WTC11 (cell line): ENCODE data around the gene TOM1L2. TPM values are rescaled to one million over a fixed set of nuclear protein-coding genes. Genes with fewer than 3 reads are reported as not detected.
A peak's percentile ranks its signal among the peaks of the same experiment; 100 is the strongest.

Source experiments
- ATAC-seq: fragments of 200-7000 bp; cut with Tn5 transposase; 2 replicates; pipeline ENCODE4 v1.10.0; 2021; ENCODE audit warnings: mild to moderate bottlenecking, moderate library complexity
- CTCF ChIA-PET: fragments of 300-600 bp; sonication (Branson Sonifier 250); formaldehyde crosslinking; loops from one replicate; lab custom pipeline; 2021; ENCODE audit warnings: antibody characterized with exemption; lab: Charles Lee
- POLR2A ChIA-PET: fragments of 350-600 bp; sonication (Branson Sonifier 250); formaldehyde crosslinking; loops from one replicate; lab custom pipeline; 2021; ENCODE audit warnings: antibody characterized with exemption; lab: Charles Lee
- DNase-seq: peaks from one replicate; pipeline ENCODE4 v3.0.0; 2021; ENCODE audit warnings: low spot score
- H3K27ac Mint-ChIP-seq: 2 replicates; pipeline ENCODE4 v1.8.0; 2021; ENCODE audit warnings: mixed read lengths
- H3K27me3 Mint-ChIP-seq: 2 replicates; pipeline ENCODE4 v1.8.0; 2021; ENCODE audit warnings: low read depth, mild to moderate bottlenecking, moderate library complexity, mixed read lengths
- H3K36me3 Mint-ChIP-seq: 2 replicates; pipeline ENCODE4 v1.8.0; 2021; ENCODE audit warnings: mixed read lengths
- H3K4me1 Mint-ChIP-seq: 2 replicates; pipeline ENCODE4 v1.8.0; 2022; ENCODE audit warnings: mixed read lengths
- H3K4me3 Mint-ChIP-seq: 2 replicates; pipeline ENCODE4 v1.8.0; 2021; ENCODE audit warnings: mild to moderate bottlenecking, moderate library complexity, mixed read lengths
- H3K9me3 Mint-ChIP-seq: 2 replicates; pipeline ENCODE4 v1.8.0; 2021; ENCODE audit warnings: mixed read lengths
- ESRRA ChIP-seq: sonication (generic); formaldehyde crosslinking; IDR thresholded peaks from 2 replicates; pipeline ENCODE4 v1.8.1; 2022; ENCODE audit warnings: mild to moderate bottlenecking, missing genetic modification reagents, borderline replicate concordance
- HMGA2 ChIP-seq: fragments of 250-450 bp; sonication (Bioruptor Pico); IDR thresholded peaks from 2 replicates; pipeline ENCODE4 v1.4.0; 2021; ENCODE audit warnings: mild to moderate bottlenecking, moderate library complexity
- NFE2L1 ChIP-seq: sonication (generic); formaldehyde crosslinking; IDR thresholded peaks from 2 replicates; pipeline ENCODE4 v1.8.1; 2023; ENCODE audit warnings: missing genetic modification reagents
- NR2C2 ChIP-seq: sonication (generic); formaldehyde crosslinking; IDR thresholded peaks from 2 replicates; pipeline ENCODE4 v1.8.0; 2022; ENCODE audit warnings: mild to moderate bottlenecking, missing genetic modification reagents
- TEAD4 ChIP-seq: sonication (generic); formaldehyde crosslinking; IDR thresholded peaks from 2 replicates; pipeline ENCODE4 v1.8.0; 2022; ENCODE audit warnings: mild to moderate bottlenecking, missing genetic modification reagents
- ZBTB21 ChIP-seq: sonication (generic); formaldehyde crosslinking; IDR thresholded peaks from 2 replicates; pipeline ENCODE4 v1.8.1; 2023; ENCODE audit warnings: mild to moderate bottlenecking, missing genetic modification reagents, borderline replicate concordance
- ZNF121 ChIP-seq: sonication (generic); formaldehyde crosslinking; IDR thresholded peaks from 2 replicates; pipeline ENCODE4 v1.8.0; 2023; ENCODE audit warnings: missing genetic modification reagents
- ZNF219 ChIP-seq: sonication (generic); formaldehyde crosslinking; IDR thresholded peaks from 2 replicates; pipeline ENCODE4 v1.8.0; 2023; ENCODE audit warnings: missing genetic modification reagents, mild to moderate bottlenecking, borderline replicate concordance
- ZNF317 ChIP-seq: sonication (generic); formaldehyde crosslinking; IDR thresholded peaks from 2 replicates; pipeline ENCODE4 v1.8.1; 2023; ENCODE audit warnings: low read depth, mild to moderate bottlenecking, moderate library complexity, missing genetic modification reagents, borderline replicate concordance
- ZNF396 ChIP-seq: fragments of 250-450 bp; sonication (Bioruptor Pico); IDR thresholded peaks from 2 replicates; pipeline ENCODE4 v1.8.0; 2021; ENCODE audit warnings: mild to moderate bottlenecking, moderate library complexity, borderline replicate concordance
- total RNA-seq: library from RNA; stranded (reverse); gene quantifications from 3 replicates; pipeline ENCODE4 v1.2.3, GENCODE V29; 2021
- TF ChIP-seq, protein P1 (sequence below): sonication (generic); formaldehyde crosslinking; IDR thresholded peaks from 2 replicates; pipeline ENCODE4 v1.8.1; 2022; ENCODE audit warnings: missing genetic modification reagents, borderline replicate concordance
- TF ChIP-seq, protein P2 (sequence below): fragments of 250-450 bp; sonication (Bioruptor Pico); IDR thresholded peaks from 2 replicates; pipeline ENCODE4 v1.9.0; 2021; ENCODE audit warnings: mild to moderate bottlenecking, borderline replicate concordance
- TF ChIP-seq, protein P3 (sequence below): sonication (generic); formaldehyde crosslinking; IDR thresholded peaks from 2 replicates; pipeline ENCODE4 v1.8.0; 2022; ENCODE audit warnings: mild to moderate bottlenecking, missing genetic modification reagents
- TF ChIP-seq, protein P4 (sequence below): fragments of 250-450 bp; sonication (Bioruptor Pico); IDR thresholded peaks from 2 replicates; pipeline ENCODE4 v1.9.0; 2021; ENCODE audit warnings: moderate library complexity, mild to moderate bottlenecking, inconsistent platforms, borderline replicate concordance
- TF ChIP-seq, protein P5 (sequence below): sonication (generic); formaldehyde crosslinking; IDR thresholded peaks from 2 replicates; pipeline ENCODE4 v1.8.0; 2022; ENCODE audit warnings: mild to moderate bottlenecking, missing genetic modification reagents
- TF ChIP-seq, protein P6 (sequence below): sonication (generic); formaldehyde crosslinking; IDR thresholded peaks from 2 replicates; pipeline ENCODE4 v1.8.1; 2023; ENCODE audit warnings: mild to moderate bottlenecking, missing genetic modification reagents, moderate library complexity
- TF ChIP-seq, protein P7 (sequence below): fragments of 250-450 bp; sonication (Bioruptor Pico); IDR thresholded peaks from 2 replicates; pipeline ENCODE4 v1.8.0; 2021; ENCODE audit warnings: mild to moderate bottlenecking

TOM1L2 gene
- total RNA-seq, 1 experiment from 2014 or later = 6.4 TPM

DNA sequence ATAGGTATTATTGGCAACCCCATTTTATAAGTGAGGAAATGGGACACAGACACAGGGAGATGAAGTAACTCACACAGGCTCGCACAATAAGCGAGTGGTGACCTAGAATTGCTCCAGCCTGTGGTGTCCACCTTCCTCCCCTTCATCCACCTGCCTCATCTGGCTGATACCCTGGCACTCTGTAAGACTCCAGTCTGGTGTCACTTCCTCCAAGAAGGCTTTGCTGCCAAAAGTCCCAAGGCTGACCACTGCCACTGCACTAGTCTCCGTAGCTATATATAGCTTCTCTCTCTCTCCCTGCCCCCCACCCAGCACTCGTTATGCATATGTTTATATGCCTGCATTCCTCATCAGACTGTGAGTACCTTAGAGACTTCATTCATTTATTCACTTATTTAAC lies 69.3 kb downstream of the TOM1L2 start:
- H3K27ac Mint-ChIP-seq = no peak overlapping the region
- H3K27me3 Mint-ChIP-seq = no peaks in the 10 kb centered on the region
- H3K9me3 Mint-ChIP-seq = no peaks in the 10 kb centered on the region
- no peaks in the 10 kb centered on the region for H3K36me3 Mint-ChIP-seq
- H3K4me1 Mint-ChIP-seq = peaks cover 20% of the 10 kb centered on the region
- H3K4me3 Mint-ChIP-seq = no peak overlapping the region
- DNase-seq = no peak
- TF ChIP-seq, protein P1, sequence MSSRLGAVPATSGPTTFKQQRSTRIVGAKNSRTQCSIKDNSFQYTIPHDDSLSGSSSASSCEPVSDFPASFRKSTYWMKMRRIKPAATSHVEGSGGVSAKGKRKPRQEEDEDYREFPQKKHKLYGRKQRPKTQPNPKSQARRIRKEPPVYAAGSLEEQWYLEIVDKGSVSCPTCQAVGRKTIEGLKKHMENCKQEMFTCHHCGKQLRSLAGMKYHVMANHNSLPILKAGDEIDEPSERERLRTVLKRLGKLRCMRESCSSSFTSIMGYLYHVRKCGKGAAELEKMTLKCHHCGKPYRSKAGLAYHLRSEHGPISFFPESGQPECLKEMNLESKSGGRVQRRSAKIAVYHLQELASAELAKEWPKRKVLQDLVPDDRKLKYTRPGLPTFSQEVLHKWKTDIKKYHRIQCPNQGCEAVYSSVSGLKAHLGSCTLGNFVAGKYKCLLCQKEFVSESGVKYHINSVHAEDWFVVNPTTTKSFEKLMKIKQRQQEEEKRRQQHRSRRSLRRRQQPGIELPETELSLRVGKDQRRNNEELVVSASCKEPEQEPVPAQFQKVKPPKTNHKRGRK = no peak
- TF ChIP-seq NFE2L1 (no peak), ZNF396 (CRISPR knock-in tag) (no peak)
- TF ChIP-seq, protein P2, sequence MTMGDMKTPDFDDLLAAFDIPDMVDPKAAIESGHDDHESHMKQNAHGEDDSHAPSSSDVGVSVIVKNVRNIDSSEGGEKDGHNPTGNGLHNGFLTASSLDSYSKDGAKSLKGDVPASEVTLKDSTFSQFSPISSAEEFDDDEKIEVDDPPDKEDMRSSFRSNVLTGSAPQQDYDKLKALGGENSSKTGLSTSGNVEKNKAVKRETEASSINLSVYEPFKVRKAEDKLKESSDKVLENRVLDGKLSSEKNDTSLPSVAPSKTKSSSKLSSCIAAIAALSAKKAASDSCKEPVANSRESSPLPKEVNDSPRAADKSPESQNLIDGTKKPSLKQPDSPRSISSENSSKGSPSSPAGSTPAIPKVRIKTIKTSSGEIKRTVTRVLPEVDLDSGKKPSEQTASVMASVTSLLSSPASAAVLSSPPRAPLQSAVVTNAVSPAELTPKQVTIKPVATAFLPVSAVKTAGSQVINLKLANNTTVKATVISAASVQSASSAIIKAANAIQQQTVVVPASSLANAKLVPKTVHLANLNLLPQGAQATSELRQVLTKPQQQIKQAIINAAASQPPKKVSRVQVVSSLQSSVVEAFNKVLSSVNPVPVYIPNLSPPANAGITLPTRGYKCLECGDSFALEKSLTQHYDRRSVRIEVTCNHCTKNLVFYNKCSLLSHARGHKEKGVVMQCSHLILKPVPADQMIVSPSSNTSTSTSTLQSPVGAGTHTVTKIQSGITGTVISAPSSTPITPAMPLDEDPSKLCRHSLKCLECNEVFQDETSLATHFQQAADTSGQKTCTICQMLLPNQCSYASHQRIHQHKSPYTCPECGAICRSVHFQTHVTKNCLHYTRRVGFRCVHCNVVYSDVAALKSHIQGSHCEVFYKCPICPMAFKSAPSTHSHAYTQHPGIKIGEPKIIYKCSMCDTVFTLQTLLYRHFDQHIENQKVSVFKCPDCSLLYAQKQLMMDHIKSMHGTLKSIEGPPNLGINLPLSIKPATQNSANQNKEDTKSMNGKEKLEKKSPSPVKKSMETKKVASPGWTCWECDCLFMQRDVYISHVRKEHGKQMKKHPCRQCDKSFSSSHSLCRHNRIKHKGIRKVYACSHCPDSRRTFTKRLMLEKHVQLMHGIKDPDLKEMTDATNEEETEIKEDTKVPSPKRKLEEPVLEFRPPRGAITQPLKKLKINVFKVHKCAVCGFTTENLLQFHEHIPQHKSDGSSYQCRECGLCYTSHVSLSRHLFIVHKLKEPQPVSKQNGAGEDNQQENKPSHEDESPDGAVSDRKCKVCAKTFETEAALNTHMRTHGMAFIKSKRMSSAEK (CRISPR knock-in tag) = no peak
- TF ChIP-seq, protein P3, sequence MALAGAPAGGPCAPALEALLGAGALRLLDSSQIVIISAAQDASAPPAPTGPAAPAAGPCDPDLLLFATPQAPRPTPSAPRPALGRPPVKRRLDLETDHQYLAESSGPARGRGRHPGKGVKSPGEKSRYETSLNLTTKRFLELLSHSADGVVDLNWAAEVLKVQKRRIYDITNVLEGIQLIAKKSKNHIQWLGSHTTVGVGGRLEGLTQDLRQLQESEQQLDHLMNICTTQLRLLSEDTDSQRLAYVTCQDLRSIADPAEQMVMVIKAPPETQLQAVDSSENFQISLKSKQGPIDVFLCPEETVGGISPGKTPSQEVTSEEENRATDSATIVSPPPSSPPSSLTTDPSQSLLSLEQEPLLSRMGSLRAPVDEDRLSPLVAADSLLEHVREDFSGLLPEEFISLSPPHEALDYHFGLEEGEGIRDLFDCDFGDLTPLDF = no peak
- no peak for ATAC-seq
- ChIA-PET POLR2A (no interaction called here), CTCF (interaction anchor here (0.7 to 3.7 kb wide), 2 partner anchors 12 to 40 kb away, joined by 3 to 18 read pairs; no protein-coding TSS in a partner anchor)

DNA sequence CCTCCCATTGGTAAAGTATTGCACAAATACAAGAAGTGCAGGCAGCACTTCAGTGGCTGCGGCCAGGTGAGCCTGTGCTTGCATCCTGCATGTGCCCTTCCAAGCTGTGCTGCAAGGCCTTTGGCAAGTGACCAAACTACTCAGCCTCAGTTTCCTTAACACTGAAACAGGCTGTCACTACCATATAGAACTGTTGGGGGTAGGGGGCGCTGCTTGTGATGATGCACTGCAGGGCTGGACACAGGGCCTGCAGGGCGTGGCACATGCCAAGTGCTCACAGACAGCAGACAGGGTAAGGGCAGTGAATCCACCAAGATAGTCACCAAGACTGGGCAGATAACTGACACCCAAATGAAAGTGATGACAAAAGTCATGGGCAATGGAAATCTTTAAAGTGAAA lies 69.8 kb downstream of the TOM1L2 start:
- Mint-ChIP-seq H3K27ac (no peak overlapping the region), H3K4me3 (no peak overlapping the region), H3K27me3 (no peaks in the 10 kb centered on the region), H3K4me1 (peaks cover 19% of the 10 kb centered on the region), H3K36me3 (no peaks in the 10 kb centered on the region), H3K9me3 (no peaks in the 10 kb centered on the region)
- TF ChIP-seq, protein P4, sequence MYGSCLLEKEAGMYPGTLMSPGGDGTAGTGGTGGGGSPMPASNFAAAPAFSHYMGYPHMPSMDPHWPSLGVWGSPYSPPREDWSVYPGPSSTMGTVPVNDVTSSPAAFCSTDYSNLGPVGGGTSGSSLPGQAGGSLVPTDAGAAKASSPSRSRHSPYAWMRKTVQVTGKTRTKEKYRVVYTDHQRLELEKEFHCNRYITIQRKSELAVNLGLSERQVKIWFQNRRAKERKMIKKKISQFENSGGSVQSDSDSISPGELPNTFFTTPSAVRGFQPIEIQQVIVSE (CRISPR knock-in tag) = no peak
- TF ChIP-seq TEAD4 (CRISPR knock-in tag) = no peak
- TF ChIP-seq, protein P5, sequence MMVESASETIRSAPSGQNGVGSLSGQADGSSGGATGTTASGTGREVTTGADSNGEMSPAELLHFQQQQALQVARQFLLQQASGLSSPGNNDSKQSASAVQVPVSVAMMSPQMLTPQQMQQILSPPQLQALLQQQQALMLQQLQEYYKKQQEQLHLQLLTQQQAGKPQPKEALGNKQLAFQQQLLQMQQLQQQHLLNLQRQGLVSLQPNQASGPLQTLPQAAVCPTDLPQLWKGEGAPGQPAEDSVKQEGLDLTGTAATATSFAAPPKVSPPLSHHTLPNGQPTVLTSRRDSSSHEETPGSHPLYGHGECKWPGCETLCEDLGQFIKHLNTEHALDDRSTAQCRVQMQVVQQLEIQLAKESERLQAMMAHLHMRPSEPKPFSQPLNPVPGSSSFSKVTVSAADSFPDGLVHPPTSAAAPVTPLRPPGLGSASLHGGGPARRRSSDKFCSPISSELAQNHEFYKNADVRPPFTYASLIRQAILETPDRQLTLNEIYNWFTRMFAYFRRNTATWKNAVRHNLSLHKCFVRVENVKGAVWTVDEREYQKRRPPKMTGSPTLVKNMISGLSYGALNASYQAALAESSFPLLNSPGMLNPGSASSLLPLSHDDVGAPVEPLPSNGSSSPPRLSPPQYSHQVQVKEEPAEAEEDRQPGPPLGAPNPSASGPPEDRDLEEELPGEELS (CRISPR knock-in tag) = no peak
- no peak for TF ChIP-seq NR2C2
- TF ChIP-seq, protein P6, sequence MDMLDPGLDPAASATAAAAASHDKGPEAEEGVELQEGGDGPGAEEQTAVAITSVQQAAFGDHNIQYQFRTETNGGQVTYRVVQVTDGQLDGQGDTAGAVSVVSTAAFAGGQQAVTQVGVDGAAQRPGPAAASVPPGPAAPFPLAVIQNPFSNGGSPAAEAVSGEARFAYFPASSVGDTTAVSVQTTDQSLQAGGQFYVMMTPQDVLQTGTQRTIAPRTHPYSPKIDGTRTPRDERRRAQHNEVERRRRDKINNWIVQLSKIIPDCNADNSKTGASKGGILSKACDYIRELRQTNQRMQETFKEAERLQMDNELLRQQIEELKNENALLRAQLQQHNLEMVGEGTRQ (CRISPR knock-in tag) = no peak
- no peak for TF ChIP-seq ZNF219 (CRISPR knock-in tag)
- no peak for TF ChIP-seq ZNF317 (CRISPR knock-in tag)
- TF ChIP-seq, protein P7, sequence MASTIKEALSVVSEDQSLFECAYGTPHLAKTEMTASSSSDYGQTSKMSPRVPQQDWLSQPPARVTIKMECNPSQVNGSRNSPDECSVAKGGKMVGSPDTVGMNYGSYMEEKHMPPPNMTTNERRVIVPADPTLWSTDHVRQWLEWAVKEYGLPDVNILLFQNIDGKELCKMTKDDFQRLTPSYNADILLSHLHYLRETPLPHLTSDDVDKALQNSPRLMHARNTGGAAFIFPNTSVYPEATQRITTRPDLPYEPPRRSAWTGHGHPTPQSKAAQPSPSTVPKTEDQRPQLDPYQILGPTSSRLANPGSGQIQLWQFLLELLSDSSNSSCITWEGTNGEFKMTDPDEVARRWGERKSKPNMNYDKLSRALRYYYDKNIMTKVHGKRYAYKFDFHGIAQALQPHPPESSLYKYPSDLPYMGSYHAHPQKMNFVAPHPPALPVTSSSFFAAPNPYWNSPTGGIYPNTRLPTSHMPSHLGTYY = no peak
- no peak for TF ChIP-seq HMGA2 (CRISPR knock-in tag)
- no peak for TF ChIP-seq ESRRA (CRISPR knock-in tag)
- TF ChIP-seq ZNF121 (CRISPR knock-in tag) = no peak
- TF ChIP-seq ZBTB21 (CRISPR knock-in tag) = no peak
- 0 out of 2 replicates have a peak, but pooled peaks have one; percentile 34 for ATAC-seq
- DNase-seq = no peak
- ChIA-PET CTCF (interaction anchor here (3.7 kb wide), 1 partner anchor 12 kb away, joined by 18 read pairs; no protein-coding TSS in a partner anchor), POLR2A (no interaction called here)
